ENCODE measurements around the gene PRR20A.
"Not testable (repeated sequence)": the region's sequence is repeated elsewhere in the genome, so short reads cannot be mapped to it uniquely, and the experiment has no call there.

Gene PRR20A

GRCh38 chr13:57140235-57140968, at the start of gene PRR20A:
Gene PRR20A, plus strand, starts transcription at chr13:57140918. Its CDS starts 387 bp downstream, at chr13:57141305.
- not testable (repeated sequence) for H3K27ac ChIP-seq

DNA sequence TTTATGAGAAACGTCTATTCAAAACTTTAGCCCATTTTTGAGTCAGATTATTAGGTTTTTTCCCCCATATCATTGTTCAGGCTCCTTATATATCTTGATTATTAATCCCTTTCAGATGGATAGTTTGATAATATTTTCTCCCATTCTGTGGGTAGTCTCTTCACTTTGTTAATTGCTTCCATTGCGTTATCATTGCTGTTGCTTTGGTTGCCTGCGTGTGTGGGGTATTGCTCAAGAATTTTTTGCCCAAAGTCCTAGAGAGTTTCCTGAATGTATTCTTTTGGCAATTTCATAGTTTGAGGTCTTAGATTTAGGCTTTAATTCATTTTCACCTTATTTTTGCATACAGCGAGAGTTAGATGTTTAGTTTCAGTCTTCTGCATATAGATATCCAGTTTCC, 25.8 kb upstream of the PRR20A start:
- TF ChIP-seq CTCF (conservative IDR thresholded peaks at IDR 0.05): no peak
- no peak overlapping the region for H3K27ac ChIP-seq

DNA sequence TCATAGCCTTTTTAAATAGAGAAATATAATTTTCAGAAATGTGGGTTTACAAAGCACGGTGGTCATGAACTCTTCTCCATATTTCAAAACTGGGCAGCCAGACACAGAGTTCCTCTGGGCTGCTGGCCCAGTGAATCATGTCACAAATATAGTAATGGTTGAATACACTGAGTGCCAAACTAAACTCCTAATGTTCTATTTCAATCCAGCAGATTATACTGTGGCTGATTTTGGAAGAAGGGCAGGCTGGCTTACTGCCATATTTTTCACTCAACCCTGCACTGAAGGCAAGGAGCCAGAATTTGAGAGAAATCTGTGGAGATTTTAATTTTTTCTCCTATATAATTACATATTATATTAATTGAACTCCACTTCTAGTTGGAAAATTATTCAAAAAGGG, 17.0 kb upstream of the PRR20A start:
- TF ChIP-seq CTCF (conservative IDR thresholded peaks at IDR 0.05): no peak
- no peak overlapping the region for H3K27ac ChIP-seq

- TF ChIP-seq CTCF (conservative IDR thresholded peaks at IDR 0.05): no peak
Observed at GRCh38 chr13:57128909-57129308, 11.8 kb upstream of the PRR20A start.

GRCh38 chr13:57136093-57136492, 4.6 kb upstream of the PRR20A start:
- no peak overlapping the region for H3K27ac ChIP-seq
- no peak for TF ChIP-seq CTCF (conservative IDR thresholded peaks at IDR 0.05)

More at GRCh38 chr13:57128909-57129308, 11.8 kb upstream of the PRR20A start:
- H3K27ac ChIP-seq: no peak overlapping the region

DNA sequence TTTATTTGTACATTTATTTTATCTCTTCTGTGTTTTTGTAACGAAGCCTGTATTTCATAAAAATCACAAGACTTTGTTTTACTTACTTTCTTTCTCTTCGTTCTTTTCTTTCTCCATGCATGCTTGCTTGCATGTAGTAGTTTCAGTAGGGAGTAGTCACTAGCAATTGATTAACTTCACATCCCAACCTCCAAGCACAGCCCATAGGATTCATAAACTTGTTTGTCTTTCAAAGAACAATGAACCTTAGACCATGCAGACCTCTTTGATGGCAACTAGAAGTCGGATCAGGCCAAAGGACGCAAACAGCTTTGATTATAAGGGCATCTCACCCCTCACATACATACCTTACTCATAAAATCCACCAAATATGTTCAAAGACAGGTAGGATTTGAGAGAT, 3.1 kb upstream of the PRR20A start:
- TF ChIP-seq CTCF (conservative IDR thresholded peaks at IDR 0.05): no peak
- H3K27ac ChIP-seq: no peak overlapping the region

GRCh38 chr13:57138988-57139387, 1.7 kb upstream of the PRR20A start:
- no peak overlapping the region for H3K27ac ChIP-seq
- no peak for TF ChIP-seq CTCF (conservative IDR thresholded peaks at IDR 0.05)

GRCh38 chr13:57139781-57140180, 937 bp upstream of the PRR20A start:
- H3K27ac ChIP-seq: not testable (repeated sequence)

GRCh38 chr13:57147188-57147587, 6.5 kb downstream of the PRR20A start, which contains the start of gene PRR20B:
Gene PRR20B, plus strand, starts transcription at chr13:57147488. Its CDS starts 387 bp downstream, at chr13:57147875.
- not testable (repeated sequence) for H3K27ac ChIP-seq

DNA sequence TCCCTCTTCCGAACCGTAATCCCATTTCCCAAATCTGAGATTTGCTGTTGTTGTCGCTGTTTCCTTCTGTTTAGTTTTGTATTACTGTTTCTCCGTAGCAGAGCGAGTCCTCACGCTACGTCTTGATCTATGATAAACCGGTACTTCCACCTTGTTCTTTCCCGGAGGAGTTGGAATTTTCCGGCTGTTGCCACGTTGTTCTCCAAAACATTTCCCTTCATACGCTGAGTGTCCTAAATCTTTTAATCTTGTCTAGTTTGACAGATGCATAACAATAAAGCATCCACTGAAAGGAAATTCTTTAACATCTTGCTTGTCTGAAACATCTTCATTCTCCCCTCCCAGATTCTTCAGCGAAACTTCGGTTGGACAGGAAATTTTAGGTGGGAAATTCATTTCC, 7.4 kb downstream of the PRR20A start:
- not testable (repeated sequence) for H3K27ac ChIP-seq

DNA sequence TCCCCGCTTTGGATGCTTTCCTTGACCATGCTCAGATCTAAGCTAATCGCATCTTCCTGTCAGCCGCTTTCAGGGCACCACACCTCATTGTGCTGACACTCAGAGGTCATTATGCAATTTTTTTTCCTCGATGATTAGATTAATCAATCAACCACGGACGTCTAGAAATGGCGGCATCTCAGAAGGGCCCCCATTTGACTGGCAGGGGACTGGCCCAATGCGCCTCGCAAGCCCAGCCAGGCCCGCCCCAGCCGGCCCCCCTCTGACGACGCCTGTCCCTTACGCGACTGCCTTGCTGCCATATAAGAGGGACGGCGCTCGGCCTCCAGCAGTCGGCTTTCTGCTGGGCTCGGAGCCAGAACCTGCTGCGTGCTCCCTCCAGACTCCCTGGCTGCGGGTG, 13.0 kb downstream of the PRR20A start, which contains the start of gene PRR20C:
Gene PRR20C (plus strand): TSS at position 301 of the 400 bp plus-strand sequence. CDS start 387 bp downstream, outside the sequence.
- H3K27ac ChIP-seq: not testable (repeated sequence)

GRCh38 chr13:57160332-57160731, 19.6 kb downstream of the PRR20A start, which contains the start of gene PRR20D:
Gene PRR20D, plus strand, starts transcription at chr13:57160632. Its CDS starts 387 bp downstream, at chr13:57161019.
- not testable (repeated sequence) for H3K27ac ChIP-seq

DNA sequence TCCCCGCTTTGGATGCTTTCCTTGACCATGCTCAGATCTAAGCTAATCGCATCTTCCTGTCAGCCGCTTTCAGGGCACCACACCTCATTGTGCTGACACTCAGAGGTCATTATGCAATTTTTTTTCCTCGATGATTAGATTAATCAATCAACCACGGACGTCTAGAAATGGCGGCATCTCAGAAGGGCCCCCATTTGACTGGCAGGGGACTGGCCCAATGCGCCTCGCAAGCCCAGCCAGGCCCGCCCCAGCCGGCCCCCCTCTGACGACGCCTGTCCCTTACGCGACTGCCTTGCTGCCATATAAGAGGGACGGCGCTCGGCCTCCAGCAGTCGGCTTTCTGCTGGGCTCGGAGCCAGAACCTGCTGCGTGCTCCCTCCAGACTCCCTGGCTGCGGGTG, 26.2 kb downstream of the PRR20A start, which contains the start of gene PRR20E:
Gene PRR20E (plus strand): TSS at position 301 of the 400 bp plus-strand sequence. CDS start 387 bp downstream, outside the sequence.
- H3K27ac ChIP-seq: not testable (repeated sequence)
